Nephron progenitor cell (in vitro differentiated cells): ENCODE data around the gene AP1M1.

Source experiments
- DNase-seq: peaks from one replicate; pipeline ENCODE4 v3.0.0; 2021
- H3K27ac Mint-ChIP-seq: 2 replicates; pipeline ENCODE4 v1.8.0; 2021; ENCODE audit warnings: mild to moderate bottlenecking, moderate library complexity, mixed read lengths
- H3K27me3 Mint-ChIP-seq: 2 replicates; pipeline ENCODE4 v1.8.0; 2021; ENCODE audit warnings: mild to moderate bottlenecking, low read depth, mixed read lengths; ENCODE audit not compliant: poor library complexity
- H3K36me3 Mint-ChIP-seq: 2 replicates; pipeline ENCODE4 v1.8.0; 2021; ENCODE audit warnings: low read depth, mixed read lengths
- H3K4me1 Mint-ChIP-seq: 2 replicates; pipeline ENCODE4 v1.8.0; 2021; ENCODE audit warnings: mixed read lengths
- H3K4me3 Mint-ChIP-seq: 2 replicates; pipeline ENCODE4 v1.8.0; 2021; ENCODE audit warnings: mild to moderate bottlenecking, moderate library complexity, mixed read lengths
- H3K9me3 Mint-ChIP-seq: 2 replicates; pipeline ENCODE4 v1.8.0; 2021; ENCODE audit warnings: mild to moderate bottlenecking, moderate library complexity, mixed read lengths
- CTCF ChIP-seq: fragments of 200-600 bp; sonication (generic); IDR thresholded peaks from 2 replicates; pipeline ENCODE4 v1.5.0; 2021; ENCODE audit warnings: antibody characterized with exemption

The AP1M1 gene

DNA sequence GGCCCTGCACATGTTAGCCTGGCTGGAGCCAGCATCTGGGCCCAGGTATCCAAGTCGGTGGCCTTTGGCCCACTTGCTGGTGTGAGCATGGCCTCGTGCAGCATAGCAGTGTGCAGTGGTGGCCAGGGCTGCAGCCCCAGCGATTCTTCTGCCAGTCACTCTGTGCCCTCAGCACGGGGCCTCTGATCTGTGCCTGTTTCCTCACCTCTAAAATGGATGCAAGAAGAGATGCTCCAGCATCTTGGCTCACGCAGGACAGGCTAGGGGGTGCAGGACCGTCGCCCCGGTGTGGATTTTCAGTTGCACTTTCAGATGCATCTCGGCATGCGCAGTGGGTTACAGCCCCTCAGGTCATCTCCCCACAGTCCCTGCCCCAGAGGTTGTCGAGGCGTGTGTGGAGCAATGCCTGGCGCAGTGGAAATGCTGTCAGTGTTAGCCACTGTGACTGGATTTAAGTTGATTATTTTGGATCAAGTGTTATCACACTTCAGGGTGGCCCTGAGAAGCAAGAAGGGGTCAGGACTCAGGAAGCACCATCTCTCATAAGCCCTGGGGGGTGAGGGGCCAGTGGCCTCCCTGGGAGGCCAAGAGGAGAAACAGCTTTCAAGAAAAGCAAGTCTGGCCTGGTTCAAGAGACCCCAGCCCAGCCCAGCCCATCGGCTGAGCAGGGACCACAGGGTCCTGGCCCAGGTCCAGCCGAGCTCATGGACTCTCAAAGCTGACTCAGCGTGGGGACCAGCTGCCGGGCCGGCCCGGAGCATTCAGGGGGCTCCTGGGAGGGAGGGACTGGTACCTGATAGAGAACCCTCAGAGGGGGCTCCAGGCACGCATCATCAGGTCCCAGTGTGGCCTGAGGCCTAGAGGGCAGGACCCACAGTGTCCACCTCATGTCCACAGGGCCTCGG lies 27.8 kb downstream of the AP1M1 start:
- TF ChIP-seq CTCF: no peak
- H3K9me3 Mint-ChIP-seq: peaks cover 21% of the 10 kb centered on the region
- no peaks in the 10 kb centered on the region for H3K27me3 Mint-ChIP-seq

GRCh38 chr19:16226184-16226591 lies 28.5 kb downstream of the AP1M1 start:
- Mint-ChIP-seq H3K9me3 (peaks cover 15% of the 10 kb centered on the region), H3K36me3 (peaks cover 42% of the 10 kb centered on the region), H3K27ac (no peak overlapping the region), H3K4me1 (no peaks in the 10 kb centered on the region), H3K27me3 (no peaks in the 10 kb centered on the region), H3K4me3 (no peak overlapping the region)
- TF ChIP-seq CTCF: no peak
- DNase-seq: no peak

More for the DNA sequence above, 27.8 kb downstream of the AP1M1 start:
- Mint-ChIP-seq H3K36me3 (peaks cover 44% of the 10 kb centered on the region), H3K27ac (peak overlapping the region; percentile 83), H3K4me1 (no peaks in the 10 kb centered on the region), H3K4me3 (no peak overlapping the region)
- DNase-seq: no peak

DNA sequence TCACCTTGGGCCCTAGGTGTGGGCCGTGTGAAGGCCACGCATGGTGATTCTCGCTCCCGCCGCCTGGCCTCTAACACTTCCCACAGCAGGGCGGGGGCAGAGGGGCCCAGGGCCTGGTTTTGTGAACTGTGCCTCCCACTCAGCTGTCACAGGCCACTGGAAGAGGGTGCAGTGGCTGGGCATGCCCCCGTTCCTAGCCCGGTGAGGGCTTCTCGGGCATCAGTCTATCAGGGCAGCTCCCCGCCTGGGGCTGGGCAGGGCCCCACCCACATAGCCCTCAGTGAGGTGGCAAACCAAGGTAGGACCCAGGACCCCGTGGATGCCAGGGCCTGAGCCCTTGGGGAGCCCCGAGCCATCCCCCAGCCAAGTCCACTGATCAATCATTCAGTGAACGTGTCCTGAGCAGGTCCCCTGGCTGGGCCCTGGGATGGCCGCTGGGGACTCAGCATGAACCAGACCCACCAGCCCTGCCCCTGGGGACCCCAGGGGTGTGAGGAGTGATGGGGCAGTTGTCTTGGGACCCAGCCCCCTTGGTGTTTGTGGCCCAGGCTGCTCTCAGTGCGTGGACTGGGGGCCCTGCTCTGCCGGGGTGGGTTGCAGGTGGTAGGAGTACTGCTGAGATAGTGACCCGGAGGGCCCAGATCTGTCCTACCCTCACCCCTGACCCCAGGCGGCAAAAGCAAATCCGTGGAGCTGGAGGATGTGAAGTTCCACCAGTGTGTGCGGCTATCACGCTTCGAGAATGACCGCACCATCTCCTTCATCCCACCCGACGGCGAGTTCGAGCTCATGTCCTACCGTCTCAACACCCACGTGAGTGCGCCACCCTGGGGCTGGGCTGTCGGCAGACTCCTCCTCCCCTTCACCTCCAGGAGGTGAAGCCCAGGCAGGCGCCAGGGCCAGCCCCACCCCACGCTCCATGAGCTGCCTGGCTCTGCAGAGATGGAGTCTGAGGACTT lies 29.4 kb downstream of the AP1M1 start:
- DNase-seq: no peak
- peaks cover 42% of the 10 kb centered on the region for H3K36me3 Mint-ChIP-seq
- no peaks in the 10 kb centered on the region for H3K4me1 Mint-ChIP-seq
- TF ChIP-seq CTCF: no peak
- no peaks in the 10 kb centered on the region for H3K27me3 Mint-ChIP-seq
- no peak overlapping the region for H3K27ac Mint-ChIP-seq
- peaks cover 5% of the 10 kb centered on the region for H3K9me3 Mint-ChIP-seq
- no peak overlapping the region for H3K4me3 Mint-ChIP-seq

DNA sequence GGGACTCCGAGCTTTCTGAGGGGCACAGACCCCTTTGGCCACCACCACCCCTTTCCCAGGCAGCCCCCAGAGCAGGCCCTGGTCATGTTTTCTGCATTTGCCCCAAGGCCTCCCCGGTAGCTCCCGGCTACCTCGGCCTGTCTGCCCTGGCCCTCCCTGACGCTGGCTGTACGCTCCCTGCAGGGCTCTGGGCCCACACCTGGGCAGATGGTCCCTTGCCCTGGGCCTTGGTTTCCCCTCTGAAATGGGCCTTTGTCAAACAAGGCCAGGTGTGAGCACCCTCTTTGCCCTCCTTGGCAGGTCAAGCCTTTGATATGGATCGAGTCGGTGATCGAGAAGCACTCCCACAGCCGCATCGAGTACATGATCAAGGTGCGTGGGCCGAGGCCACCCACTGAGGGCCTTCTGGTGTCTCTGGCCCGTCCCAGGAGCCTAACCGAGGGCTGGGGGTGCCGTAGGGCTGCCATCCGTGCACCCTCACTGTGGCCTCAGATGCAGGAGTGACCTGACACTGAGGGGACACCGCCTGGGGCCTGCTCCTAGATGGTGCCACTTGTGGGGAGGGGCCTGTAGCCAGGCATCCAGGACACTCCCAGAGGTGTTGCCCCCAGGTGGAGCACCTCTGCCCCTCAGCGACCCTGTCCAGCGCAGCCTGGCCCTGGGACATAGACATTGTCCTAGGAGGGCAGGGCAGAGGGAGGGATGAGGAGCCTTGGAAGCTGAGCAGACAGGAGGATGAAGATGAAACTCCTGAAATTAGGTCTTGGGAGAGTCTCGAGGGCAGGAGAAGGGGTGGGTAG lies 30.3 kb downstream of the AP1M1 start:
- Mint-ChIP-seq H3K9me3 (no peaks in the 10 kb centered on the region), H3K27me3 (no peaks in the 10 kb centered on the region)

More for the DNA sequence above, 30.3 kb downstream of the AP1M1 start:
- Mint-ChIP-seq H3K4me1 (no peaks in the 10 kb centered on the region), H3K4me3 (no peak overlapping the region), H3K27ac (no peak overlapping the region), H3K36me3 (peaks cover 41% of the 10 kb centered on the region)
- no peak for DNase-seq
- no peak for TF ChIP-seq CTCF
